Transverse colon (tissue), 4 donors: ENCODE data around the gene SHISA7. TPM values are rescaled to one million over a fixed set of nuclear protein-coding genes. Genes with fewer than 3 reads are reported as not detected.
"Not testable (repeated sequence)": the region's sequence is repeated elsewhere in the genome, so short reads cannot be mapped to it uniquely, and the experiment has no call there.

ENCODE experiments used
- DNase-seq: peaks from one replicate; pipeline ENCODE4 v3.0.0-alpha.2; 2019
- H3K27ac ChIP-seq, 4 donors: fragments of 200-600 bp; sonication (generic); 2 replicates each; pipeline ENCODE4 v1.5.1; 2016 to 2018; ENCODE audit warnings: inconsistent platforms in 4 of 4
- H3K27me3 ChIP-seq: fragments of 200-600 bp; sonication (generic); 2 replicates; pipeline ENCODE4 v1.5.1; 2017; ENCODE audit warnings: inconsistent platforms
- H3K36me3 ChIP-seq, 4 donors: fragments of 200-600 bp; sonication (generic); 2 replicates each; pipeline ENCODE4 v1.5.1; 2017 to 2019; ENCODE audit warnings: inconsistent platforms in 4 of 4
- H3K4me1 ChIP-seq, 4 donors: fragments of 200-600 bp; sonication (generic); 2 replicates each; pipeline ENCODE4 v1.5.1; 2017 to 2020; ENCODE audit warnings: inconsistent platforms in 4 of 4
- H3K4me3 ChIP-seq, 4 donors: fragments of 200-600 bp; sonication (generic); 1 replicate in 1 of 4; 2 replicates in 3 of 4; pipeline versions ENCODE4 v1.5.1 to v1.6.1; 2017 to 2019; ENCODE audit warnings: inconsistent platforms in 4 of 4
- H3K9me3 ChIP-seq, 2 donors: fragments of 200-600 bp; sonication (generic); 2 replicates each; pipeline ENCODE4 v1.5.1; 2017 to 2019; ENCODE audit warnings: inconsistent platforms in 2 of 2
- CTCF ChIP-seq, 5 experiments: fragments of 200-600 bp in 3 of 5; fragments of 450-650 bp in 2 of 5; sonication (generic) in 3 of 5; IDR thresholded peaks; 1 replicate in 2 of 5; 2 replicates in 3 of 5; pipeline ENCODE4 v1.5.1; 2016 to 2017; ENCODE audit warnings: antibody characterized with exemption in 5 of 5, inconsistent platforms in 3 of 5, mild to moderate bottlenecking in 2 of 5, moderate library complexity in 1 of 5
- EP300 ChIP-seq: sonication (generic); formaldehyde crosslinking; IDR thresholded peaks from one replicate; pipeline ENCODE4 v1.6.1; 2017; ENCODE audit warnings: antibody characterized with exemption, low read depth
- POLR2A ChIP-seq: fragments of 450-650 bp; IDR thresholded peaks from one replicate; pipeline ENCODE4 v1.6.1; 2016; ENCODE audit warnings: antibody characterized with exemption, mild to moderate bottlenecking, moderate library complexity
- POLR2AphosphoS5 ChIP-seq, 3 donors: sonication (generic); formaldehyde crosslinking; IDR thresholded peaks; one replicate each; pipeline ENCODE4 v1.6.1; 2016; ENCODE audit warnings: antibody characterized with exemption in 3 of 3
- WGBS, 2 donors: methylation state at CpG; one replicate each; pipeline ENCODE4 v1.1.5; 2018; ENCODE audit warnings: low coverage in 1 of 2; 5-methylcytosine and 5-hydroxymethylcytosine counted together
- in situ Hi-C, 4 donors: fragments of 200-750 bp; cut with MboI; loops; one replicate each; pipeline versions ENCODE4 v1.15.0 to v1.15.1; 2017; ENCODE audit warnings: low sequenced_read_pairs in 3 of 4, low pct_ligation_motif_present in 1 of 4, low pct_unique_long_range_greater_than_20kb in 1 of 4
- intact Hi-C: fragments of 100-400 bp; cut with DNase I; formaldehyde crosslinking; loops from one replicate; pipeline ENCODE4 v1.15.1; 2023; ENCODE audit warnings: low total_unique reads
- total RNA-seq, 4 donors: library from RNA; depleted of rRNA; stranded (reverse); fragments of >200 nt; gene quantifications; one replicate each; pipeline ENCODE4 v1.1.0, GENCODE V29; 2016

Gene SHISA7
- total RNA-seq, 4 donors from 2014 or later: 0.75 TPM; not detected in 3

DNA sequence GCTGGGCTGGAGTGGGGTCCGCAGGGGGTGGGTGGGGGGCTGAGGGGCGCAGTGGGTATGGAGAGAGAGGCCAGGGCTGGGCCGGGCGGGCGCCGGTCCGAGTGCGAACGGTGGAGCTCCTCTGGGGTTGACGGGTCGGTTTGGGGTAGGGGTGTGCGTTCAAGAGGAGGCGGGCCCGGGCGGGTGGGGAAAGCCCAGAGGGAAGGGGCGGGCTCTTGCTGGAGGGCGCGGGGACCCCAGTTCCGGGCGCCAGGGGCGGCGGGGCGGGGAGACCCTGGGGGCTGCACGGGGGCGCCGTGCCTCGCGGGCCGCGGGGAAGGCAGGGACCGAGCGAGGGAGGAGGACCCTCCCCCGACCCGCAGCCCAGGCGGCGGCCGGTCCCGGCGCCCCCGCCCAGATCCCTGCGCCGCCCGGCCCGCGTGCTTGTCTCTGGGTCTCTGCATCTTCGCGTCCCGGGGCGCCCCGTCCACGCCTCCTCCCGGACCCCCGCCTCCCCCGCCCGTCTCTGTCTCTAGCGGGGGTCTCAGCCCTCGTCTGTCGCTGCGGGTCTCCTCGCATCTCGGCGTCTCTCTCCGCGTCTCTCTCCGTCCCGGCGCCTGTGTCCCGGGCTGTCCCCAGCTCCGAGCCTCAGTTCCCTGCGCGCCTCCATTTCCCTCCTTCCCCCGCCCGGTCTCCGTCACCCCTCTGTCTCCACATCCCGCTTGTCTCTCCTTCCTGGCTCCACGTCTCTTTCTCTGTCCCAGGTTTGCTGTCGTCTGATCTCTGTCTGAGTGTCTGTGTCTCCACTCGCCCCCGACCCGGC is 8.3 kb upstream of the SHISA7 start:
- in situ Hi-C loops (no loop called here), intact Hi-C loops (loop anchor here (1.0 kb wide), 1 partner anchor 69 kb away; no protein-coding TSS in a partner anchor)
- H3K9me3 ChIP-seq: no peaks in the 10 kb centered on the region
- H3K27ac ChIP-seq: no peak overlapping the region
- peaks cover 6 to 20% (median 16%) of the 10 kb centered on the region in 4 donors for H3K4me1 ChIP-seq
- peaks cover 37% of the 10 kb centered on the region for H3K27me3 ChIP-seq
- peak overlapping the region in 2 of 4 donors; percentile 1 to 32 for H3K4me3 ChIP-seq
- 3% methylated on average over 54 of the region's 80 CpGs; no CpG with 5 or more reads in 1 of the 2 donors for WGBS, 2 donors
- H3K36me3 ChIP-seq: no peaks in the 10 kb centered on the region
- TF ChIP-seq EP300 (no peak), CTCF (IDR thresholded peaks at IDR 0.05) (no peak), POLR2AphosphoS5 (IDR thresholded peaks at IDR 0.05) (no peak), POLR2A (no peak)
- no peak for DNase-seq

DNA sequence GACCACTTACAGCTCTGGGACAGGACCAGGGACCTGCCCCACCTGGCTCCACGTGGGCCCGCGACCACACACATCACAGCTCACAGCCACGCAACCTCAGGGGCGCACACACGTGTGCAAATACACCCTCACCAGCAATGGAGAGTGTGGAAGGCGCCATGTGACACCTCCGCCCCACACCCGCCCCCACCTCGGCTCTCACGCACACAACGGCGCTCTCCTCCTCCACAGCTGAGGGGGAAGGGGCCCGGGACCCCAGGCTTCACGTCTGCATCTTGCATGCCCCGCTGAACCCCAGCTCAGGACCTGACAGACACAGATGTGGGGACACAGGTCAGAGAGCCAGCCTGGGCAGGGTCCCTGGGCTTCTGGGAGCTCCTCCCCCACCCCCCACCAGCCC is 6.4 kb upstream of the SHISA7 start:
- WGBS, 2 donors: 47% methylated on average over 16 of the region's 16 CpGs; no CpG with 5 or more reads in 1 of the 2 donors

DNA sequence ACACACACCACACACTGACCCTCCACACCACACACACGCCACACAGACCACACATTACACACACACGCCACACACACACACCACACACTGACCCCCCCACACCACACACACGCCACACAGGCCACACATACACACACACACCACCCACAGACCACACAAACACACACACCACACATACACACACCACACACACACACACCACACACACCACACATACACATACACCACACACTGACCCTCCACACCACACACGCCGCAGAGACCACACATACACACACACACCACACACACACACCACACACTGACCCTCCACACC is 5.0 kb upstream of the SHISA7 start:
- in situ Hi-C loops: not testable (repeated sequence)

More for the DNA sequence above, 6.4 kb upstream of the SHISA7 start:
- no peak overlapping the region for H3K4me3 ChIP-seq
- peaks cover 6 to 20% (median 16%) of the 10 kb centered on the region in 4 donors for H3K4me1 ChIP-seq
- H3K27ac ChIP-seq: no peak overlapping the region
- no peaks in the 10 kb centered on the region for H3K9me3 ChIP-seq
- peaks cover 53% of the 10 kb centered on the region for H3K27me3 ChIP-seq
- in situ Hi-C loops: no loop called here
- DNase-seq: no peak
- TF ChIP-seq CTCF (IDR thresholded peaks at IDR 0.05) (no peak), EP300 (no peak), POLR2A (no peak), POLR2AphosphoS5 (IDR thresholded peaks at IDR 0.05) (no peak)
- intact Hi-C loops: no loop called here
- H3K36me3 ChIP-seq: no peaks in the 10 kb centered on the region

DNA sequence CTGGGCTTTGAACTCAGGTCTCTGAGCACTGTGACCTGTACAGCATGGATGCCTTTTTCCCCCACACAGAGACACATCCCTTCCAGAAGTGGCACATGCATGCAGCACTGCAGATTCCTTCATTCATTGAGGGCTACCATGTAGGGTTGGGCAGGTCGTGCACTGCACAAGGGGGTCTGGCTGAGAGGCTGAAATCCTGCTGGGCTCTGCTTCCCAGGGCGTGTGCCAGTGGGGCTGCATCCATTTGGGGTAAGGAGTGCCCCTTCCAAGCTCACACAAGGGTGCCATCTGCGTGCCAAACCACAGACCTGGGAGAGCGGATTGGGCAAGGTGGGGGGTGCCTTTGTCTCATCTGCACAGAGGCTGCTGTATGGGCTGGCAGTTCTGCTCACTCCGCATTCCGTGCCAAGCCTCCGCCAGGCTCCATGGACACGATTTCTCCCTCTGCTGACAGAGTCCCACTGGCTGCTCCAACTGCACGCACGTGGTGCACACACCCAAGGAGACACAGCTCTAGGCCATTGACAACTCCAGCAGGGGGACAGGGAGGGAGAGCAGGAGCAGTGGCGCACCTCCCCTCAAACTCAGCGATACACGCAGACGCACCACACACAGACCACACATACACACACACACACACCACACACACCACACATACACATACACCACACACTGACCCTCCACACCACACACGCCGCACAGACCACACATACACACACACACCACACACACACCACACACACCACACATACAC is 4.5 kb upstream of the SHISA7 start:
- Histone ChIP-seq H3K27ac (no peak overlapping the region), H3K4me1 (peaks cover 6 to 20% (median 15%) of the 10 kb centered on the region in 4 donors), H3K9me3 (no peaks in the 10 kb centered on the region), H3K27me3 (peaks cover 69% of the 10 kb centered on the region), H3K4me3 (no peak overlapping the region), H3K36me3 (no peaks in the 10 kb centered on the region)
- intact Hi-C loops (no loop called here), in situ Hi-C loops (no loop called here)
- 32 to 60% methylated on average over 1 to 16 of the region's 16 CpGs for WGBS, 2 donors
- TF ChIP-seq POLR2A: no peak
- no peak for TF ChIP-seq CTCF (IDR thresholded peaks at IDR 0.05)
- TF ChIP-seq POLR2AphosphoS5 (IDR thresholded peaks at IDR 0.05): no peak
- TF ChIP-seq EP300: no peak
- DNase-seq: no peak

More for the DNA sequence above, 5.0 kb upstream of the SHISA7 start:
- Histone ChIP-seq H3K27me3 (peaks cover 67% of the 10 kb centered on the region), H3K4me1 (peaks cover 6 to 20% (median 16%) of the 10 kb centered on the region in 4 donors)
- H3K27ac ChIP-seq, intact Hi-C loops, H3K4me3 ChIP-seq, DNase-seq, H3K9me3 ChIP-seq, H3K36me3 ChIP-seq: not testable (repeated sequence)
- WGBS, 2 donors: 78 to 80% methylated on average over 2 to 5 of the region's 5 CpGs
